ENCODE measurements around the gene BRI3.

GRCh38 chr7:98335411-98335977, 54.0 kb downstream of the BRI3 start:
- no peak for TF ChIP-seq JUN (IDR thresholded peaks at IDR 0.05; ENCODE audit: low read depth, low read length)
- no peak for TF ChIP-seq POLR2AphosphoS5 (IDR thresholded peaks at IDR 0.05; ENCODE audit: low read depth, low read length)
- TF ChIP-seq CHD1 (IDR thresholded peaks at IDR 0.05; ENCODE audit: low read depth, low read length), result no peak
- TF ChIP-seq SP1 (IDR thresholded peaks at IDR 0.05; ENCODE audit: low read depth, low read length), result no peak
- TF ChIP-seq EZH2 (IDR thresholded peaks at IDR 0.05; ENCODE audit: low read depth, low read length, severe bottlenecking), result no peak
- no peak for TF ChIP-seq CTCF (IDR thresholded peaks at IDR 0.05; ENCODE audit: control extremely low read depth in 1 of 3, insufficient read depth in 1 of 3, low read depth in 1 of 3, low read length in 3 of 3)
- no peak for TF ChIP-seq ATF2 (IDR thresholded peaks at IDR 0.05; ENCODE audit: low read length)
- no peak for TF ChIP-seq E2F6 (IDR thresholded peaks at IDR 0.05)
- no peak for TF ChIP-seq POLR2A (IDR thresholded peaks at IDR 0.05; ENCODE audit: control extremely low read depth in 1 of 2, low read depth in 2 of 2, low read length in 2 of 2)
- no peak for TF ChIP-seq TAF1 (IDR thresholded peaks at IDR 0.05; ENCODE audit: low read depth, low read length)
- no peak for TF ChIP-seq EP300 (IDR thresholded peaks at IDR 0.05; ENCODE audit: borderline replicate concordance in 1 of 2, low read depth in 2 of 2, low read length in 2 of 2)
- TF ChIP-seq BACH1 (IDR thresholded peaks at IDR 0.05; ENCODE audit: low read length), result no peak
- no peak for TF ChIP-seq KDM1A (IDR thresholded peaks at IDR 0.05; ENCODE audit: borderline replicate concordance, low read length)
